ENCODE results near the gene DOK6.

The DOK6 gene

DNA sequence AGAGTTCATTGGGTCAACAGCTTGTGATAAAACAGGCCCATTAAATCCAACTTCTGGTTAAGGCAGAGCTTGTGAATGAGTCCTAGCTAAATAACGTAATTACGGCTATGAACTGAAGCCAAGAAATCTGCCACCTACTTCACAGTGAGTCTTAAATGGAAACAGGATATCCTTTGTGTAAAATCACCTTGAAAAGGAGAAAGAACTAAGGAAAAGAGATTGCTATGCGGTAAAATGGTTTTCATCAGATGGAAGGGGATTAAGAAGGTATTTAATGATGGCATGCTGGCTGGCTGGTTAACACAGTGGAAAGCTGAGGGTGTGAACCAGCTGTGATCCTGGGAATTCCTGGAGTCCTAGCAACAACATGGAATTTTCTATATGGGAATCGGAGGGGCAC, 156.6 kb downstream of the DOK6 start:
- no peak overlapping the region for H3K4me3 ChIP-seq (ENCODE audit: low read depth, low read length)
- TF ChIP-seq, protein P1, sequence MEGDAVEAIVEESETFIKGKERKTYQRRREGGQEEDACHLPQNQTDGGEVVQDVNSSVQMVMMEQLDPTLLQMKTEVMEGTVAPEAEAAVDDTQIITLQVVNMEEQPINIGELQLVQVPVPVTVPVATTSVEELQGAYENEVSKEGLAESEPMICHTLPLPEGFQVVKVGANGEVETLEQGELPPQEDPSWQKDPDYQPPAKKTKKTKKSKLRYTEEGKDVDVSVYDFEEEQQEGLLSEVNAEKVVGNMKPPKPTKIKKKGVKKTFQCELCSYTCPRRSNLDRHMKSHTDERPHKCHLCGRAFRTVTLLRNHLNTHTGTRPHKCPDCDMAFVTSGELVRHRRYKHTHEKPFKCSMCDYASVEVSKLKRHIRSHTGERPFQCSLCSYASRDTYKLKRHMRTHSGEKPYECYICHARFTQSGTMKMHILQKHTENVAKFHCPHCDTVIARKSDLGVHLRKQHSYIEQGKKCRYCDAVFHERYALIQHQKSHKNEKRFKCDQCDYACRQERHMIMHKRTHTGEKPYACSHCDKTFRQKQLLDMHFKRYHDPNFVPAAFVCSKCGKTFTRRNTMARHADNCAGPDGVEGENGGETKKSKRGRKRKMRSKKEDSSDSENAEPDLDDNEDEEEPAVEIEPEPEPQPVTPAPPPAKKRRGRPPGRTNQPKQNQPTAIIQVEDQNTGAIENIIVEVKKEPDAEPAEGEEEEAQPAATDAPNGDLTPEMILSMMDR (conservative IDR thresholded peaks at IDR 0.05; ENCODE audit: low read depth, low read length) = no peak
- DNase-seq (ENCODE audit: low read depth) = no peak

DNA sequence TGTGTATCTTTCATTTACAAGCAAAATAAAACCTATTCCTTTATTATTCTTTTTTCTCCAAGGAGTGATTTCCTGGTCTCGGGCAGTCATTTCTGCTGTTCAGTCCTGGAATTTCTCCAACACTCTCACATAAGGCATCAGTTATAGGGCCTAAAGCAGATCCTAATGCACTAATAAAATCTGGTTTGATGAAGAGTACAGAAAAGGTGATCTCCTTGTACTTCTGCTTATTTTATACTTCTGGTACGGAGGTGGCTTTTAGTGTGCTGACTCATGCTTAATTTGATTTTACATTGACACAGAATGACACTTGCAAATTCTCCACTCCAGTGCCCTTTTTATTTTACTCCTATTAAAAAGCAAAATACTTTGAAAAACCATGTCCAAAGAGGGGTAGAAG, 157.4 kb downstream of the DOK6 start:
- TF ChIP-seq, protein P1 (conservative IDR thresholded peaks at IDR 0.05; ENCODE audit: low read depth, low read length) = no peak
- no peak overlapping the region for H3K4me3 ChIP-seq (ENCODE audit: low read depth, low read length)
- no peak for DNase-seq (ENCODE audit: low read depth)

DNA sequence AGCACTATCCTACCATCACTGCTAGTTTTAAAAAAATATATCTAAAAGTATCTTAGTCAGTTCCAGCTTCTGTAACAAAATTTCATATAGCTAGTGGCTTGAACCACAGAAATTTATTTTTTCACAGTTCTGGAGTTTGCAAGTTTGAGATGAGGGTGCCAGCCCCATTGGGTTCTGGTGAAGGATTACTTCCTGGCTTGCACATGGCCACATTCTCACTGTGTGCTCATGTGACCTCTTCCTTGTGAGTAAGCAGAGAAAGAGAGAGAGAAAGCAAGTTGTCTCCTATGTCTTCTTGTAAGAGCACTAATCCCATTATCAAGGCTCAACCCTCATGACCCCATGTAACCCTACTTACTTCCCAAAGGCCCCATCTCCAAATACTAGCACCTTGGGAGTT, 158.9 kb downstream of the DOK6 start:
- H3K4me3 ChIP-seq (ENCODE audit: low read depth, low read length) = no peak overlapping the region
- DNase-seq (ENCODE audit: low read depth) = peak; percentile 5
- TF ChIP-seq, protein P1 (conservative IDR thresholded peaks at IDR 0.05; ENCODE audit: low read depth, low read length) = no peak

DNA sequence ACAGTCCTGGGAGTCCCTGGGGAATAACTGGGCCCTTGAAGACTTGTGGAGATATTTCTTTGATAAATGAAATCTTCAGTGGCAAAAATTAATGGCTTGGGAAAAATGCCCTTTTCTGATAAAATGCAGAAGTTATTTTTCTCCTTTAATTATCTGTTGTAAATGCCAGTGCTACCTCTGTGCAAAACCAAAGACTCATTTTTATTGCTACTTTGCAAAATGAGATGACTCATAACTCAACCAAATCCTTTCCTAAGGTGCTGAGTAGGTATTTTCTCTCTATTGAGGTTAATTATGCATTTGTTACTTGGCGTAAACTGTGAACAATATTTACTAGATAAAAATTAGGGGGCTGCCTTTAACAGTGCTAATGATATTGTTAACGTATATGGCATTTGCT, 163.9 kb downstream of the DOK6 start:
- no peak for DNase-seq (ENCODE audit: low read depth)
- no peak overlapping the region for H3K4me3 ChIP-seq (ENCODE audit: low read depth, low read length)
- TF ChIP-seq, protein P1 (conservative IDR thresholded peaks at IDR 0.05; ENCODE audit: low read depth, low read length) = no peak

DNA sequence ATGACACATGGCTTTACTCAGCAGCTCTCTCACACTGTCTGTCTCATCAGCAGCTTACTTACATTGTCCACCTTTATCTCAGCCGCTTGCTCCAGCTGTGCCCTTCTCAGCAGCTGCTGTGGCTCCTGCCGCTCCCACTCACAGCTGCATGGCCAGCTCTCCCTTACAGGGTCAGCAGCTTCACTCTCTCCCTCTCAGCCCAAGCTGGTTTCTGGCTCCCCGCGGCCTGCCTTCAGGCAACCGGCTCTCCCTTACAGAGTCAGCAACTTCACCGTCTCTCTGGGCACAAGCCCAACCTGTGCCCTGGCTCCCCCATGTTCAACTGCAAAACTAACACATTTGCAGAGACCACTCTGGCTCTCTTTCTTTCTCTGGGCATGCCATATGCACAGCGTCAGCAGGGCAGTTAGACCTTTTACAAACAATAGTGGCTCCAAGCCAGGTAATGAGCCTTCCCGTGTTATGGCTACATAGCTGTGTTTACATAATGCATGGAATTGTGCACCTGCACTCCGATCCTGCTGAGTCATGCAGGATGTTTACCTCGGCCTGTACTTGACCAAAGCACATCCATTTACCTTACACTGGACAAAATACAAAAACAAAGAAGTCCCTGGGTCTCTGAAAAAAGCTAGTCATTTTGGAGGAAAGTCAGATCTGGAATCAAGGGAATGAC, 167.3 kb downstream of the DOK6 start:
- TF ChIP-seq, protein P1 (conservative IDR thresholded peaks at IDR 0.05; ENCODE audit: low read depth, low read length) = no peak
- no peak overlapping the region for H3K4me3 ChIP-seq (ENCODE audit: low read depth, low read length)
- DNase-seq (ENCODE audit: low read depth) = no peak

DNA sequence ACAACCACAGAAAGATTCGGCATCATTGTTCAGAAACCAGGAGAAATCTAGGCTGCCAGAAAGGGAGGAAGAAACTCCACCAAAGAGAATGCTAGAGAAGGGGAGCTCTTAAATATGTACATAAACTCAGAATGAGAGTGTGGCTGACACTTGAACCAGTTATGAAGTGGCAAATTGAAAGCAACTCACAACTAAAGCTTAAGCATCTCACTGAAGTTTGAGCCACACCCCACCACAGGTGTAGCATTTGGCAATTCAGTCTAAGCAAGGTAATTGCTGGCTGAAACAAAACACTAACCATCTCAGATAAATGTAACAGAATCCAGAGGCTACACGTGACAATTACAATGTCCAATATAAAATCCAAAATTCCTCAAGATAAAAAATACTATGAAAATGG, 168.4 kb downstream of the DOK6 start:
- TF ChIP-seq, protein P1 (conservative IDR thresholded peaks at IDR 0.05; ENCODE audit: low read depth, low read length) = no peak
- no peak for DNase-seq (ENCODE audit: low read depth)
- H3K4me3 ChIP-seq (ENCODE audit: low read depth, low read length) = no peak overlapping the region

DNA sequence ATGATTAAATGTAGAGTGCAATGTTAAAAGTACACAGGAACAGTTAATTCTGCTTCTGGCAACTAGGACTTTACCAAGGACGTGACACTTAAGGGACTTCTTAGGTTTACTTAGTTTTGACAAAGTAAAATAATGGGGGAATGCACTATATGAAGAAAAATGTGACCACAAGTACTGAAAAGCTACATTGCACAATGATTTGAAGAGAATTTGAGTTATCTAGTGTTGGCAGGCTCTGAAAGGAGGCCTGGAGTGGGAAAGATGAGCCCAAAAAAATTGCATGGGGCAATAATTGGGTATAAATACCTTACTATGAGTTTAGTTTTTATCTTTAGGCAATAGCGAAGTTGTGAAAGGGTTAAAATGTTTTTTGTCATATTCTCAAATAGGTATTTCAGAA, 173.7 kb downstream of the DOK6 start:
- TF ChIP-seq, protein P1 (conservative IDR thresholded peaks at IDR 0.05; ENCODE audit: low read depth, low read length) = no peak

More for the DNA sequence above, 173.7 kb downstream of the DOK6 start:
- peak; percentile 13 for DNase-seq (ENCODE audit: low read depth)
- no peak overlapping the region for H3K4me3 ChIP-seq (ENCODE audit: low read depth, low read length)
